Measurements from ENCODE around the gene PDXK. TPM values are rescaled to one million over a fixed set of nuclear protein-coding genes. Genes with fewer than 3 reads are reported as not detected.

Gene PDXK
- total and polyA plus RNA-seq, 9 of the 15 experiments (the other 6 are each of a cell fraction or from before 2014, with no cell fraction given) = 5.6 to 162 (median 76.5) TPM

DNA sequence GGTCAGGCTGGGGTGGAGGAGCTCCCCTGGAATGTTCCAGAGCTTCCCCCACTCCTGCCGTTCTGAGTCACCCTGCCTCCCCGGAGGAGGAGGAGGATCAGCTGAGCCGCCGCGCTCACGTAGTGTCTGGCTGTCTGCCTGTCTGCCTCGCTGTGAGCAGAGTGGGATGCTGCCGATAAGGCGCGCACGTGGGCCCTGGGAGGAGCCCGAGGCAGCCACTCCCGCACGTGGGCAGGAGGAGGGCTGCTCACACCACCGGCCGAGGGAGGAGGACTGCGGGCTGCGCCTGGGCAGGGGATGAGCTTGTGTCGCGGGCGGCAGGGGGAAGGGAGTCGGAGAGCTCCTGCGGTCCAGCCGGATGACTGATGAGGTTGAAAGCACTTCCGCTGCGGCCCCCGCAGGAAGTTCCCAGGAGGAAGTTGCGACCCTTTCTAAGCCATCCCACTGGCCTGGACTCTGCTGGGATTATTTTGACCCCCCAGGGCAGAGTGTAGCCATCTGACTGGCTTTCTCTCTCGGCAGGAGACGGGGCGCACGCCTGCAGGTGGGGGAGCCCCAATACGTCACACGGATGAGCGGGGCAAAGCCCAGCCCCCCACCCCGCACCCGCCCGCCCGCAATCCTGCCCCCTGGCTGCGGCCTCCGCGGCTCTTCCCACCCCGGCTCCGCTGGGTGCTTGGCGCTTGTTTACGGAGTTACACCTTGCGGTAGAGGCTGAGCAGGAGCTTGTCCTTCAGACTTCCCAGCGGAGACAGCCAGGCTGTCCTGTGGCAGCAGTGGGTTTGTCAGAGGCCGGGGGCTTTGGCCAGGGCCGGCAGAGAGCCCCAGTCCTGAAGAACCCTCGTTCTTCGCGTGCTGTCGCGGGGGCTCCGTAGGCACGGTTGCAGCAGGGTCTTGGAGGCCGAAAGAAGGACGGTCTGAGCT lies 9.8 kb downstream of the PDXK start (continued):
- no peak for TF ChIP-seq SP2 (IDR thresholded peaks at IDR 0.05; ENCODE audit: extremely low read depth, low read depth, low read length, poor library complexity, severe bottlenecking)
- TF ChIP-seq NRF1 (conservative IDR thresholded peaks at IDR 0.05 in 1 of 2, IDR thresholded peaks at IDR 0.05 in 1 of 2) = peak; percentile 86 to 90
- TF ChIP-seq, protein P1, sequence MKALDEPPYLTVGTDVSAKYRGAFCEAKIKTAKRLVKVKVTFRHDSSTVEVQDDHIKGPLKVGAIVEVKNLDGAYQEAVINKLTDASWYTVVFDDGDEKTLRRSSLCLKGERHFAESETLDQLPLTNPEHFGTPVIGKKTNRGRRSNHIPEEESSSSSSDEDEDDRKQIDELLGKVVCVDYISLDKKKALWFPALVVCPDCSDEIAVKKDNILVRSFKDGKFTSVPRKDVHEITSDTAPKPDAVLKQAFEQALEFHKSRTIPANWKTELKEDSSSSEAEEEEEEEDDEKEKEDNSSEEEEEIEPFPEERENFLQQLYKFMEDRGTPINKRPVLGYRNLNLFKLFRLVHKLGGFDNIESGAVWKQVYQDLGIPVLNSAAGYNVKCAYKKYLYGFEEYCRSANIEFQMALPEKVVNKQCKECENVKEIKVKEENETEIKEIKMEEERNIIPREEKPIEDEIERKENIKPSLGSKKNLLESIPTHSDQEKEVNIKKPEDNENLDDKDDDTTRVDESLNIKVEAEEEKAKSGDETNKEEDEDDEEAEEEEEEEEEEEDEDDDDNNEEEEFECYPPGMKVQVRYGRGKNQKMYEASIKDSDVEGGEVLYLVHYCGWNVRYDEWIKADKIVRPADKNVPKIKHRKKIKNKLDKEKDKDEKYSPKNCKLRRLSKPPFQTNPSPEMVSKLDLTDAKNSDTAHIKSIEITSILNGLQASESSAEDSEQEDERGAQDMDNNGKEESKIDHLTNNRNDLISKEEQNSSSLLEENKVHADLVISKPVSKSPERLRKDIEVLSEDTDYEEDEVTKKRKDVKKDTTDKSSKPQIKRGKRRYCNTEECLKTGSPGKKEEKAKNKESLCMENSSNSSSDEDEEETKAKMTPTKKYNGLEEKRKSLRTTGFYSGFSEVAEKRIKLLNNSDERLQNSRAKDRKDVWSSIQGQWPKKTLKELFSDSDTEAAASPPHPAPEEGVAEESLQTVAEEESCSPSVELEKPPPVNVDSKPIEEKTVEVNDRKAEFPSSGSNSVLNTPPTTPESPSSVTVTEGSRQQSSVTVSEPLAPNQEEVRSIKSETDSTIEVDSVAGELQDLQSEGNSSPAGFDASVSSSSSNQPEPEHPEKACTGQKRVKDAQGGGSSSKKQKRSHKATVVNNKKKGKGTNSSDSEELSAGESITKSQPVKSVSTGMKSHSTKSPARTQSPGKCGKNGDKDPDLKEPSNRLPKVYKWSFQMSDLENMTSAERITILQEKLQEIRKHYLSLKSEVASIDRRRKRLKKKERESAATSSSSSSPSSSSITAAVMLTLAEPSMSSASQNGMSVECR (CRISPR knock-in tag; IDR thresholded peaks at IDR 0.05) = peak; percentile 99
- TF ChIP-seq C11orf30 (IDR thresholded peaks at IDR 0.05; ENCODE audit: low read depth) = peak; percentile 84
- peak; percentile 86; the same call in 1 of the 2 replicates for TF ChIP-seq CBX1 (IDR thresholded peaks at IDR 0.05; ENCODE audit: low read depth)
- peak; percentile 79 to 98 for TF ChIP-seq TBL1XR1 (IDR thresholded peaks at IDR 0.05; ENCODE audit: low read length in 2 of 2)
- TF ChIP-seq XRCC4 (IDR thresholded peaks at IDR 0.05; ENCODE audit: extremely low read depth, insufficient read depth, insufficient read length) = no peak
- 0 out of 2 replicates have a peak, but pooled peaks have one; percentile 10 for TF ChIP-seq MAFK (IDR thresholded peaks at IDR 0.05; ENCODE audit: low read length)
- peak; percentile 69; the same call in 1 of the 2 replicates for TF ChIP-seq ZNF197 (CRISPR knock-in tag; IDR thresholded peaks at IDR 0.05; ENCODE audit: low read depth)
- no peak for TF ChIP-seq BACH1 (tag; IDR thresholded peaks at IDR 0.05)
- no peak for TF ChIP-seq RBM39 (optimal IDR thresholded peaks at IDR 0.05; ENCODE audit: low read depth, low read length)
- TF ChIP-seq POU5F1 (IDR thresholded peaks at IDR 0.05; ENCODE audit: borderline replicate concordance, low read depth, low read length, partially characterized antibody) = peak; percentile 38
- TF ChIP-seq, protein P2, sequence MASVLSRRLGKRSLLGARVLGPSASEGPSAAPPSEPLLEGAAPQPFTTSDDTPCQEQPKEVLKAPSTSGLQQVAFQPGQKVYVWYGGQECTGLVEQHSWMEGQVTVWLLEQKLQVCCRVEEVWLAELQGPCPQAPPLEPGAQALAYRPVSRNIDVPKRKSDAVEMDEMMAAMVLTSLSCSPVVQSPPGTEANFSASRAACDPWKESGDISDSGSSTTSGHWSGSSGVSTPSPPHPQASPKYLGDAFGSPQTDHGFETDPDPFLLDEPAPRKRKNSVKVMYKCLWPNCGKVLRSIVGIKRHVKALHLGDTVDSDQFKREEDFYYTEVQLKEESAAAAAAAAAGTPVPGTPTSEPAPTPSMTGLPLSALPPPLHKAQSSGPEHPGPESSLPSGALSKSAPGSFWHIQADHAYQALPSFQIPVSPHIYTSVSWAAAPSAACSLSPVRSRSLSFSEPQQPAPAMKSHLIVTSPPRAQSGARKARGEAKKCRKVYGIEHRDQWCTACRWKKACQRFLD (CRISPR knock-in tag; IDR thresholded peaks at IDR 0.05) = peak; percentile 94
- TF ChIP-seq RFX7 (CRISPR knock-in tag; IDR thresholded peaks at IDR 0.05) = no peak
- TF ChIP-seq, protein P3, sequence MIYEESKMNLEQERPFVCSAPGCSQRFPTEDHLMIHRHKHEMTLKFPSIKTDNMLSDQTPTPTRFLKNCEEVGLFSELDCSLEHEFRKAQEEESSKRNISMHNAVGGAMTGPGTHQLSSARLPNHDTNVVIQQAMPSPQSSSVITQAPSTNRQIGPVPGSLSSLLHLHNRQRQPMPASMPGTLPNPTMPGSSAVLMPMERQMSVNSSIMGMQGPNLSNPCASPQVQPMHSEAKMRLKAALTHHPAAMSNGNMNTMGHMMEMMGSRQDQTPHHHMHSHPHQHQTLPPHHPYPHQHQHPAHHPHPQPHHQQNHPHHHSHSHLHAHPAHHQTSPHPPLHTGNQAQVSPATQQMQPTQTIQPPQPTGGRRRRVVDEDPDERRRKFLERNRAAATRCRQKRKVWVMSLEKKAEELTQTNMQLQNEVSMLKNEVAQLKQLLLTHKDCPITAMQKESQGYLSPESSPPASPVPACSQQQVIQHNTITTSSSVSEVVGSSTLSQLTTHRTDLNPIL (CRISPR knock-in tag; IDR thresholded peaks at IDR 0.05) = no peak
- TF ChIP-seq RNF2 (IDR thresholded peaks at IDR 0.05) = peak; percentile 98
- TF ChIP-seq BCL6 (CRISPR knock-in tag; IDR thresholded peaks at IDR 0.05) = no peak
- no peak for TF ChIP-seq STAG1 (CRISPR knock-in tag; IDR thresholded peaks at IDR 0.05; ENCODE audit: borderline replicate concordance)
- TF ChIP-seq, protein P4, sequence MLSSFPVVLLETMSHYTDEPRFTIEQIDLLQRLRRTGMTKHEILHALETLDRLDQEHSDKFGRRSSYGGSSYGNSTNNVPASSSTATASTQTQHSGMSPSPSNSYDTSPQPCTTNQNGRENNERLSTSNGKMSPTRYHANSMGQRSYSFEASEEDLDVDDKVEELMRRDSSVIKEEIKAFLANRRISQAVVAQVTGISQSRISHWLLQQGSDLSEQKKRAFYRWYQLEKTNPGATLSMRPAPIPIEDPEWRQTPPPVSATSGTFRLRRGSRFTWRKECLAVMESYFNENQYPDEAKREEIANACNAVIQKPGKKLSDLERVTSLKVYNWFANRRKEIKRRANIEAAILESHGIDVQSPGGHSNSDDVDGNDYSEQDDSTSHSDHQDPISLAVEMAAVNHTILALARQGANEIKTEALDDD (IDR thresholded peaks at IDR 0.05) = no peak
- TF ChIP-seq XRCC5 (IDR thresholded peaks at IDR 0.05; ENCODE audit: low read depth, low read length) = 0 out of 2 replicates have a peak, but pooled peaks have one; percentile 88

All from K562 (cell line).